ENCODE data around the gene ABHD16B.
"Not testable (repeated sequence)": the region's sequence is repeated elsewhere in the genome, so short reads cannot be mapped to it uniquely, and the experiment has no call there.

ABHD16B gene

DNA sequence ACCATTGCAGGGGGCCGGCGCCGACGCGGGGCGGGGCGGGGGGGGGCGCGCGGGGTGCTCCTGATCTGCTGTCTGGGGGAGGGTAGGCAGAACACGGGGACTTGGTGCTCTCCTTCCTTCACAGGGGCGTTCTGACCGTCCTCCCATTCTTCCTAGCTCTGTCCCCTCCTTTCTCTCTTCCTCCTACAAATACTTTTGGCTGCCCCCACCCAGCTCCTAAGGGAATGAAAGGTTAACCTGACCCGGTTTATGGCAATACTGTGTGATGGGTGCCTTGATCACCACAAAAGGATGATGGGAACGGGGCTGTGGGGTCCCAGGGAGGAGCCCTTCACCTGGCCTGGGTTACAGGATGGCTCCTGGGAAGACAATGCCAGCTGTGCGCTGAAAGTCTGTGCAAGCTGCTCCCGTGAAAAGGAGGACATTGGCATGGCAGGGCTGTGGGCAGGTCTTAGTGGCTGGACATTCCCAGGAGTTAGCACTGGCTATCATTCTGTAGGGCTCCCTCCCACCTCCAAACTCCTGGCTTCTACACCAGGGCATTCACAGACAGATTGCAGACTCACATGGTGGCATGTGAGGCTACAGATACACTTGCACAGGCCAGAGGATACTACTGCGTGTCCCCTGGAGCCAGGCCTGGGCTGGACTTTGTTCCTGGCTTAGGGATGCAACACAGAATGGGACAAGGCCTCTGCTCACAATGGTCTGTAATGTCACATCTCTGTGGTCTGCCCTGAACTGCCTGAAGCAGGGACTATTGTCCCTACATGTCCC, 1.9 kb downstream of the ABHD16B start:
- Histone ChIP-seq H3K36me3 (ENCODE audit: control insufficient read depth in 2 of 2, insufficient read depth in 2 of 2, low read length in 2 of 2) (peaks cover 5 to 11% of the 10 kb centered on the region in 2 donors), H3K4me3 (ENCODE audit: low read length in 2 of 2) (peak overlapping the region; percentile 88 to 89), H3K9me3 (ENCODE audit: control insufficient read depth in 2 of 2, low read length in 2 of 2) (no peaks in the 10 kb centered on the region), H3K27me3 (ENCODE audit: control insufficient read depth in 2 of 2, insufficient read depth in 2 of 2, low read length in 2 of 2) (peaks cover 2% of the 10 kb centered on the region in 2 donors), H3K27ac (ENCODE audit: low read depth in 2 of 2, low read length in 2 of 2) (peak overlapping the region; percentile 93 to 95), H3K9ac (ENCODE audit: low read depth in 1 of 2, low read length in 2 of 2) (peak overlapping the region; percentile 78 to 94), H3K4me1 (ENCODE audit: control insufficient read depth in 2 of 2, insufficient read depth in 2 of 2, low read length in 2 of 2) (peaks cover 23 to 26% of the 10 kb centered on the region in 2 donors)

GRCh38 chr20:63863798-63864544, 2.7 kb downstream of the ABHD16B start:
- H3K4me3 ChIP-seq (ENCODE audit: low read length in 2 of 2) = peak overlapping the region; percentile 88 to 89
- peak overlapping the region; percentile 94 for H3K9ac ChIP-seq (ENCODE audit: low read depth in 1 of 2, low read length in 2 of 2)
- peaks cover 11 to 14% of the 10 kb centered on the region in 2 donors for H3K36me3 ChIP-seq (ENCODE audit: control insufficient read depth in 2 of 2, insufficient read depth in 2 of 2, low read length in 2 of 2)
- no peaks in the 10 kb centered on the region for H3K27me3 ChIP-seq (ENCODE audit: control insufficient read depth in 2 of 2, insufficient read depth in 2 of 2, low read length in 2 of 2)
- no peaks in the 10 kb centered on the region for H3K9me3 ChIP-seq (ENCODE audit: control insufficient read depth in 2 of 2, low read length in 2 of 2)
- H3K4me1 ChIP-seq (ENCODE audit: control insufficient read depth in 2 of 2, insufficient read depth in 2 of 2, low read length in 2 of 2) = peaks cover 17 to 21% of the 10 kb centered on the region in 2 donors
- H3K27ac ChIP-seq (ENCODE audit: low read depth in 2 of 2, low read length in 2 of 2) = peak overlapping the region; percentile 93 to 95

DNA sequence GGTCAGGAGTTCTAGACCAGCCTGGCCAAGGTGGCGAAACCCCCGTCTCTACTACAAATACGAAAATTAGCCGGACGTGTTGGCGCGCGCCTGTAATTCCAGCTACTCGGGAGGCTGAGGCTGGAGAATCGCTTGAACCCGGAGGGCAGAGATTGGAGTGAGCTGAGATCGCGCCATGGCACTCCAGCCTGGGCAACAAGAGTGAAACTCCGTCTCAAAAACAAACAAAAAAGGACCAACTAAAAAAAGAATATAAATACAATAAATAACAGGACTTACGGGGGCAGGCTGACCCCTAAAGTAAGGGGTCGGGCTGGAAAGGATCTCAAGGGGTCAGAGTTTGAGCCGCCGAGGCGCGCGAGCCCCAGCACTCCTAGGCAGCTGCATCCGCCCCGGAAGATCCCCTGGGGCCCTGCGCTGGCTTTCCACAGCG, 3.3 kb downstream of the ABHD16B start:
- Histone ChIP-seq H3K27ac (ENCODE audit: low read depth in 2 of 2, low read length in 2 of 2) (peak overlapping the region; percentile 93 to 95), H3K4me1 (ENCODE audit: control insufficient read depth in 2 of 2, insufficient read depth in 2 of 2, low read length in 2 of 2) (peaks cover 16 to 17% of the 10 kb centered on the region in 2 donors), H3K27me3 (ENCODE audit: control insufficient read depth in 2 of 2, insufficient read depth in 2 of 2, low read length in 2 of 2) (no peaks in the 10 kb centered on the region), H3K36me3 (ENCODE audit: control insufficient read depth in 2 of 2, insufficient read depth in 2 of 2, low read length in 2 of 2) (peaks cover 16 to 20% of the 10 kb centered on the region in 2 donors), H3K9ac (ENCODE audit: low read depth in 1 of 2, low read length in 2 of 2) (peak overlapping the region; percentile 94), H3K9me3 (ENCODE audit: control insufficient read depth in 2 of 2, low read length in 2 of 2) (no peaks in the 10 kb centered on the region), H3K4me3 (ENCODE audit: low read length in 2 of 2) (peak overlapping the region; percentile 88 to 89)

DNA sequence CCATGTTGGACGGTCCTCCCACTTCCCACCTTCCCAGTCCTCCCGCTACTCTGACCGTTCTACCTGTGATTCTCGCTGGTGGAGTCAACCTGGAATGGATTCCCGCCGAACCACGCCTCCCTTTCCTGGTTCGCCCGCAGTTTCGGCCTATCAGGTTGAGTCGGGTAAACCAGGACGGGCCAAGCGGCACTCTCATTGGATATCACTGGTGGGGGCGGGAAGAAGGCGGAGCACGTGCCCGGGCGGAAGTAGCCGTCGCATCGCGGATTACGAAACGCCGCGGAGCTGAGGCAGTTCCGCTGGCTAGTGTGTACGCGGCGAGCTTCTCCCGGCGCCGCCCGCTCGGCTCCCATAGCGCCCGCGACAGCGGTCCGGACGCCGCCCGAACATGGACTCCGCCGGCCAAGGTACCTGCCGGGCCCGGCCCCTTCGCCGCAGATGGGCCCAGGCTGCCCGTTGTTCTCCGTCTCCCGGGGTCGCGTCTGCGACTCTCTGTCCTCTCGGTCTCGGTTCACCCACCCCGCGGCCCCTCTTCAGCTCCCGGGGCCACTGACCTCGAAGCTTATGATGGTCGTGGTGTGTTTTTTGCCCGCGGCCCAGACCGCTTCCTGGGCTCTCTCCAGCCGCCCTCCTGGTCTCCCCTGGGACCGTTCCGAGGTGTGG, 3.8 kb downstream of the ABHD16B start, which contains the start of gene TPD52L2:
Gene TPD52L2 (plus strand): TSS at position 293 of the 663 bp plus-strand sequence. CDS start 96 bp downstream, at position 389.
- Histone ChIP-seq H3K4me3 (ENCODE audit: low read length in 2 of 2) (peak within 1 kb of the TSS; percentile 88 to 89), H3K9me3 (ENCODE audit: control insufficient read depth in 2 of 2, low read length in 2 of 2) (no peaks in the 10 kb centered on the region), H3K27ac (ENCODE audit: low read depth in 2 of 2, low read length in 2 of 2) (peak within 1 kb of the TSS; percentile 94 to 95), H3K4me1 (ENCODE audit: control insufficient read depth in 2 of 2, insufficient read depth in 2 of 2, low read length in 2 of 2) (peaks cover 16 to 17% of the 10 kb centered on the region in 2 donors), H3K27me3 (ENCODE audit: control insufficient read depth in 2 of 2, insufficient read depth in 2 of 2, low read length in 2 of 2) (no peaks in the 10 kb centered on the region), H3K36me3 (ENCODE audit: control insufficient read depth in 2 of 2, insufficient read depth in 2 of 2, low read length in 2 of 2) (peaks cover 19 to 24% of the 10 kb centered on the region in 2 donors), H3K9ac (ENCODE audit: low read depth in 1 of 2, low read length in 2 of 2) (peak within 1 kb of the TSS; percentile 94)

- H3K9me3 ChIP-seq (ENCODE audit: control insufficient read depth in 2 of 2, low read length in 2 of 2); H3K9ac ChIP-seq (ENCODE audit: low read depth in 1 of 2, low read length in 2 of 2); H3K27me3 ChIP-seq (ENCODE audit: control insufficient read depth in 2 of 2, insufficient read depth in 2 of 2, low read length in 2 of 2); H3K4me3 ChIP-seq (ENCODE audit: low read length in 2 of 2); H3K27ac ChIP-seq (ENCODE audit: low read depth in 2 of 2, low read length in 2 of 2): not testable (repeated sequence)
- H3K36me3 ChIP-seq (ENCODE audit: control insufficient read depth in 2 of 2, insufficient read depth in 2 of 2, low read length in 2 of 2) = peaks cover 19 to 26% of the 10 kb centered on the region in 2 donors
- peaks cover 16 to 17% of the 10 kb centered on the region in 2 donors for H3K4me1 ChIP-seq (ENCODE audit: control insufficient read depth in 2 of 2, insufficient read depth in 2 of 2, low read length in 2 of 2)
Measured at GRCh38 chr20:63867042-63867441, 5.7 kb downstream of the ABHD16B start.

GRCh38 chr20:63868264-63868663, 7.0 kb downstream of the ABHD16B start:
- Histone ChIP-seq H3K27me3 (ENCODE audit: control insufficient read depth in 2 of 2, insufficient read depth in 2 of 2, low read length in 2 of 2) (no peaks in the 10 kb centered on the region), H3K9me3 (ENCODE audit: control insufficient read depth in 2 of 2, low read length in 2 of 2) (no peaks in the 10 kb centered on the region), H3K4me3 (ENCODE audit: low read length in 2 of 2) (no peak overlapping the region), H3K4me1 (ENCODE audit: control insufficient read depth in 2 of 2, insufficient read depth in 2 of 2, low read length in 2 of 2) (peaks cover 15 to 16% of the 10 kb centered on the region in 2 donors), H3K27ac (ENCODE audit: low read depth in 2 of 2, low read length in 2 of 2) (no peak overlapping the region), H3K9ac (ENCODE audit: low read depth in 1 of 2, low read length in 2 of 2) (no peak overlapping the region), H3K36me3 (ENCODE audit: control insufficient read depth in 2 of 2, insufficient read depth in 2 of 2, low read length in 2 of 2) (peaks cover 18 to 21% of the 10 kb centered on the region in 2 donors)

- Histone ChIP-seq H3K27ac (ENCODE audit: low read depth in 2 of 2, low read length in 2 of 2) (peak overlapping the region in 1 of 2 donors; percentile 37), H3K4me3 (ENCODE audit: low read length in 2 of 2) (no peak overlapping the region), H3K9me3 (ENCODE audit: control insufficient read depth in 2 of 2, low read length in 2 of 2) (no peaks in the 10 kb centered on the region), H3K36me3 (ENCODE audit: control insufficient read depth in 2 of 2, insufficient read depth in 2 of 2, low read length in 2 of 2) (peaks cover 54 to 61% of the 10 kb centered on the region in 2 donors), H3K27me3 (ENCODE audit: control insufficient read depth in 2 of 2, insufficient read depth in 2 of 2, low read length in 2 of 2) (no peaks in the 10 kb centered on the region), H3K9ac (ENCODE audit: low read depth in 1 of 2, low read length in 2 of 2) (no peak overlapping the region), H3K4me1 (ENCODE audit: control insufficient read depth in 2 of 2, insufficient read depth in 2 of 2, low read length in 2 of 2) (no peaks in the 10 kb centered on the region)
Measured at GRCh38 chr20:63873477-63873971, 12.2 kb downstream of the ABHD16B start.

DNA sequence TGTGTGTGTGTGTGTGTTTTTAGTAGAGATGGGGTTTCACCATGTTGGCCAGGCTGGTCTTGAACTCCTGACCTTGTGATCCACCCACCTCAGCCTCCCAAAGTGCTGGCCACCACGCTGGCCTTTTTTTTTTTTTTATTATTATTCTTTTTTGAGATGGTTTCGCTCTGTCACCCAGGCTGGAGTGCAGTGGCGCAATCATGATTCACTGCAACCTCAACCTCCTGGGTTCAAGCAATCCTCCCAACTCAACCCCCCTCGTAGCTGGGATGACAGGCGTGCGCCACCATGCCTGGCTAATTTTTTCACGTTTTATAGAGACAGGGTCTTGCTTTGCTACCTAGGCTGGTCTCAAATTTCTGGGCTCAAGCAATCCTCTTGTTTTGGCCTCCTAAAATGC, 12.9 kb downstream of the ABHD16B start:
- not testable (repeated sequence) for H3K27me3 ChIP-seq (ENCODE audit: control insufficient read depth in 2 of 2, insufficient read depth in 2 of 2, low read length in 2 of 2); H3K4me1 ChIP-seq (ENCODE audit: control insufficient read depth in 2 of 2, insufficient read depth in 2 of 2, low read length in 2 of 2); H3K27ac ChIP-seq (ENCODE audit: low read depth in 2 of 2, low read length in 2 of 2); H3K9ac ChIP-seq (ENCODE audit: low read depth in 1 of 2, low read length in 2 of 2); H3K4me3 ChIP-seq (ENCODE audit: low read length in 2 of 2); H3K9me3 ChIP-seq (ENCODE audit: control insufficient read depth in 2 of 2, low read length in 2 of 2)
- peaks cover 53 to 58% of the 10 kb centered on the region in 2 donors for H3K36me3 ChIP-seq (ENCODE audit: control insufficient read depth in 2 of 2, insufficient read depth in 2 of 2, low read length in 2 of 2)

DNA sequence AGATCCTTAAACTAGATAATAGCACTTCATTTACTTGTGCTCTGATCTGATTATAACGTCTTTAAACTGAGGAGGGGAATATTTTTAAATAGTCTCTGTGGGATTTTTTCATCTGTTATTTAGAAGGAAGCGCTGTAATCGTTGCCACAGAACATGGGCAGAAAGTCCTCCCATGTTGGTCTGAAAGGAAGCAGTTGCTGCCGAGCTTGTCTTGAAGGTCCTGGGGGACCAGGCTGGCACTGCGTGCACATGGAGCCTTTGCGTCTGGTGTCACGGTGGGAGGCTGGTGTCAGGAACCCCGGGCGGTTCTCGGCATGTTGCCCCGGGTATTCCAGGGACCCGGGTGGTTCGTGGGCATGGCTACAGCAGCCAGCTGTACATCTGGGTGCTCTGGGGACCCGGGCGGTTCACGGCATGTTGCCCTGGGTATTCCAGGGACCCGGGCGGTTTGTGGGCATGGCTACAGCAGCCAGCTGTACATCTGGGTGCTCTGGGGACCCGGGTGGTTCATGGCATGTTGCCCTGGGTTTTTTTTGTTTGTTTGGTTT, 15.3 kb downstream of the ABHD16B start:
- no peak overlapping the region for H3K9ac ChIP-seq (ENCODE audit: low read depth in 1 of 2, low read length in 2 of 2)
- no peaks in the 10 kb centered on the region for H3K4me1 ChIP-seq (ENCODE audit: control insufficient read depth in 2 of 2, insufficient read depth in 2 of 2, low read length in 2 of 2)
- H3K9me3 ChIP-seq (ENCODE audit: control insufficient read depth in 2 of 2, low read length in 2 of 2) = no peaks in the 10 kb centered on the region
- H3K36me3 ChIP-seq (ENCODE audit: control insufficient read depth in 2 of 2, insufficient read depth in 2 of 2, low read length in 2 of 2) = peaks cover 50 to 51% of the 10 kb centered on the region in 2 donors
- H3K27me3 ChIP-seq (ENCODE audit: control insufficient read depth in 2 of 2, insufficient read depth in 2 of 2, low read length in 2 of 2) = no peaks in the 10 kb centered on the region
- H3K4me3 ChIP-seq (ENCODE audit: low read length in 2 of 2) = no peak overlapping the region
- H3K27ac ChIP-seq (ENCODE audit: low read depth in 2 of 2, low read length in 2 of 2) = no peak overlapping the region
